ENCODE measurements around the gene KDM2A.
"Not testable (repeated sequence)": the region's sequence is repeated elsewhere in the genome, so short reads cannot be mapped to it uniquely, and the experiment has no call there.

The KDM2A gene

GRCh38 chr11:67234571-67234970, 115.5 kb downstream of the KDM2A start:
- H3K27me3 ChIP-seq (ENCODE audit: insufficient read depth, low read length); H2AFZ ChIP-seq (ENCODE audit: low read length, unreplicated experiment); H3K79me2 ChIP-seq (ENCODE audit: control insufficient read depth, insufficient read depth, low read length, unreplicated experiment); H3K4me3 ChIP-seq (ENCODE audit: low read depth, low read length); H3K36me3 ChIP-seq (ENCODE audit: insufficient read depth, low read length); H3K27ac ChIP-seq (ENCODE audit: low read depth, low read length): not testable (repeated sequence)
- H3K4me1 ChIP-seq (ENCODE audit: control insufficient read depth, insufficient read depth, low read length, unreplicated experiment), result peaks cover 15% of the 10 kb centered on the region

DNA sequence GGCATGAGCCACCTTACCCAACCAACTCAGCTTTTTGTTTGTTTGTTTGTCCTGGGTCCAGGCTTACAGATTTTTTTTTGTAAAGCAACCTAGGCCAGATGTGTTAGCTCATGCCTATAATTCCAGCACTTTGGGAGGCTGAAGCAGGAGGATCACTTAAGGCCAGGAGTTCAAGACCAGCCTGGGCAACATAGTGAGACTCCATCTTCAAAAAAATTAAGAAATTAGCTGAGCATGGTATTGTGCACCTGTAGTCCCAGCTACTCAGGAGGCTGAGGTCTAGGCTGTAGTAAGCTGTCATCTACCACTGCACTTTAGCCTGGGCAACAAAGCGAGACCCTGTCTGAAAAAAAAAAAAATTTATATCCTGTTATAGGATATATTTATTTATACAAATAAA, 118.5 kb downstream of the KDM2A start:
- Histone ChIP-seq H3K4me3 (ENCODE audit: low read depth, low read length) (no peak overlapping the region), H2AFZ (ENCODE audit: low read length, unreplicated experiment) (no peak overlapping the region), H3K27me3 (ENCODE audit: insufficient read depth, low read length) (no peaks in the 10 kb centered on the region), H3K79me2 (ENCODE audit: control insufficient read depth, insufficient read depth, low read length, unreplicated experiment) (peaks cover 28% of the 10 kb centered on the region), H3K27ac (ENCODE audit: low read depth, low read length) (no peak overlapping the region), H3K36me3 (ENCODE audit: insufficient read depth, low read length) (no peaks in the 10 kb centered on the region), H3K4me1 (ENCODE audit: control insufficient read depth, insufficient read depth, low read length, unreplicated experiment) (peaks cover 20% of the 10 kb centered on the region)

GRCh38 chr11:67238894-67239782, 120.1 kb downstream of the KDM2A start:
- H3K79me2 ChIP-seq (ENCODE audit: control insufficient read depth, insufficient read depth, low read length, unreplicated experiment), result peaks cover 44% of the 10 kb centered on the region
- peaks cover 10% of the 10 kb centered on the region; the same call in 1 of the 2 replicates for H3K36me3 ChIP-seq (ENCODE audit: insufficient read depth, low read length)
- peak overlapping the region; percentile 33 for H3K27ac ChIP-seq (ENCODE audit: low read depth, low read length)
- no peaks in the 10 kb centered on the region for H3K27me3 ChIP-seq (ENCODE audit: insufficient read depth, low read length)
- H3K4me1 ChIP-seq (ENCODE audit: control insufficient read depth, insufficient read depth, low read length, unreplicated experiment), result peaks cover 27% of the 10 kb centered on the region
- H2AFZ ChIP-seq (ENCODE audit: low read length, unreplicated experiment), result no peak overlapping the region
- H3K4me3 ChIP-seq (ENCODE audit: low read depth, low read length), result peak overlapping the region; percentile 62

DNA sequence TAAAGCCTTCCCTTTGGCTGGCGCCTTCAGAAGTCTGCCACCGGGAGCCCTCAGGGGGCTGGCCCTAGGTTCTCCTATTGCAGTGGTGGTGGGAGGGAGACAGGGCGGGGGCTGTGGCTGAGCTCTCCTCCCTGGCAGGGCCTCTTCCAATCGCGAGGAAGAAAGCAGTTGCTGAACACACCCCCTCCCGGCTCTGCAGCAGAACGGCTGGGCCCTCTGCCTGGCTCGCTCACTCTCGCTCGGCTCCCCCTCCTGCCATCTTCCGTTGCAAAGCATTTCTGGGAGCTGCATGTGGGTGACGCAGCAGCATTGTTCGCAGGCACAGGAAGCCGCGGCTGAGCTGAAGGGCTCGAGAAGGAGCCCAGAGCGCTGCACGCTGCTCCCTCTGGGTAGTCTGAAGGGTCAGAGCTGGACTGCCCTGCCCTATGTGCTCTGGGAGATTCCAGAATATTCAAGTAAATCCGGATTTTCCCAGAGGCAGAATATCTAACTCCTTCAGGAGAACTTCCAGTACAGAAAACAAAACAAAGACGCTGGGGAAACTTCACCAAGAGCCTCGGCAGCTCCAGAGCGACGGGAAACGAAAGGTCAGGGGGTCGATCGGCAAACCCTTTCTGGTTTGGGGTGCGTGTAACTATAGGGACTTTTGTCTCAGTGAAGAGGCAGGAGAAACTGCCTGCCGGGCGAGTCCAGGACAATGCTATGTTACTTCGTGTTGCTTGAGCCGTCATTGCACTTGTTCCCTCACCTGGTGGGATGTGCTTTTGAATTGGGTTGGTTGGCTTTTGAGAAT, 120.9 kb downstream of the KDM2A start:
- Histone ChIP-seq H3K79me2 (ENCODE audit: control insufficient read depth, insufficient read depth, low read length, unreplicated experiment) (peaks cover 48% of the 10 kb centered on the region), H2AFZ (ENCODE audit: low read length, unreplicated experiment) (no peak overlapping the region), H3K36me3 (ENCODE audit: insufficient read depth, low read length) (peaks cover 14% of the 10 kb centered on the region), H3K4me3 (ENCODE audit: low read depth, low read length) (peak overlapping the region; percentile 85), H3K27me3 (ENCODE audit: insufficient read depth, low read length) (no peaks in the 10 kb centered on the region), H3K4me1 (ENCODE audit: control insufficient read depth, insufficient read depth, low read length, unreplicated experiment) (peaks cover 27% of the 10 kb centered on the region), H3K27ac (ENCODE audit: low read depth, low read length) (peak overlapping the region; percentile 88)

- H3K27me3 ChIP-seq (ENCODE audit: insufficient read depth, low read length), result no peaks in the 10 kb centered on the region
- no peak overlapping the region for H2AFZ ChIP-seq (ENCODE audit: low read length, unreplicated experiment)
- peaks cover 22% of the 10 kb centered on the region for H3K36me3 ChIP-seq (ENCODE audit: insufficient read depth, low read length)
- peak overlapping the region; percentile 85 for H3K4me3 ChIP-seq (ENCODE audit: low read depth, low read length)
- H3K4me1 ChIP-seq (ENCODE audit: control insufficient read depth, insufficient read depth, low read length, unreplicated experiment), result peaks cover 27% of the 10 kb centered on the region
- H3K27ac ChIP-seq (ENCODE audit: low read depth, low read length), result peak overlapping the region; percentile 88
- H3K79me2 ChIP-seq (ENCODE audit: control insufficient read depth, insufficient read depth, low read length, unreplicated experiment), result peaks cover 48% of the 10 kb centered on the region
Observed at GRCh38 chr11:67240576-67241389, 121.7 kb downstream of the KDM2A start.

DNA sequence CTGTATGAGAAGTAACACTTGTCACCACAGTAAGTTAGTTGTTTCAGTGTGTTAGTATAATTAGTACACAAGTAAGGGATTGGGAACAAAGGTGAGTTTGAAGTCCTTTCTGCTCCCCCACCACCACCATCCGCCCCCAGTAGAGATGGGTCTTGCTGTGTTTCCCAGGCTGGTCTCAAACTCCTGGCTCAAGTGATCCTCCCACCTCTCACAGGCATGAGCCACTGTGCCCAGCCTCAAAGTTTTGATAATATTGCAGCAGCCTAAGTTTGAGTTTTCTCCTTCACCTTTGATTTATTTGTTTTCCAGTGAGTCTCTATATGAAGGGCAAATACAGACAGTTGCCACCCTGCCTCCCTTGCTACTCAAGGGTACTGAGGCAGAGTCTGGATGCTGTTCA, 123.5 kb downstream of the KDM2A start:
- Histone ChIP-seq H3K27me3 (ENCODE audit: insufficient read depth, low read length) (no peaks in the 10 kb centered on the region), H3K4me3 (ENCODE audit: low read depth, low read length) (peak overlapping the region; percentile 85), H3K4me1 (ENCODE audit: control insufficient read depth, insufficient read depth, low read length, unreplicated experiment) (peaks cover 27% of the 10 kb centered on the region), H3K79me2 (ENCODE audit: control insufficient read depth, insufficient read depth, low read length, unreplicated experiment) (peaks cover 53% of the 10 kb centered on the region), H3K27ac (ENCODE audit: low read depth, low read length) (peak overlapping the region; percentile 29), H2AFZ (ENCODE audit: low read length, unreplicated experiment) (no peak overlapping the region), H3K36me3 (ENCODE audit: insufficient read depth, low read length) (peaks cover 32% of the 10 kb centered on the region)

GRCh38 chr11:67243051-67243450, 124.0 kb downstream of the KDM2A start:
- peaks cover 32% of the 10 kb centered on the region for H3K4me1 ChIP-seq (ENCODE audit: control insufficient read depth, insufficient read depth, low read length, unreplicated experiment)
- H3K27me3 ChIP-seq (ENCODE audit: insufficient read depth, low read length), result no peaks in the 10 kb centered on the region
- peaks cover 37% of the 10 kb centered on the region for H3K36me3 ChIP-seq (ENCODE audit: insufficient read depth, low read length)
- H2AFZ ChIP-seq (ENCODE audit: low read length, unreplicated experiment), result no peak overlapping the region
- H3K27ac ChIP-seq (ENCODE audit: low read depth, low read length), result no peak overlapping the region
- H3K4me3 ChIP-seq (ENCODE audit: low read depth, low read length), result no peak overlapping the region; the same call in 1 of the 2 replicates
- H3K79me2 ChIP-seq (ENCODE audit: control insufficient read depth, insufficient read depth, low read length, unreplicated experiment), result peaks cover 53% of the 10 kb centered on the region

DNA sequence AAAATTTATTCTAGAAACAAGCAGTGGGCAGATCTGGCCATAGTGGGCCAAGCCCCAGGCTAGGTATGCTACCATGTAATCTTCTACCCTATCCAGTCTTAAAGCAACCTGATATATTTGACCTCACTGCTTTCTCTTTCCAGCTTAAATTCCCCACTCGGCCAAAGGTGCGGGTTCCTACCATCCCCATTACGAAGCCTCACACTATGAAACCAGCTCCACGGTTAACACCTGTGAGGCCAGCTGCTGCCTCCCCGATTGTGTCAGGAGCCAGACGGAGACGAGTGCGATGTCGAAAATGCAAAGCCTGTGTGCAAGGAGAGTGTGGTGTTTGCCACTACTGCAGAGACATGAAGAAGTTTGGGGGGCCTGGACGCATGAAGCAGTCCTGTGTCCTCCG, 126.0 kb downstream of the KDM2A start:
- H2AFZ ChIP-seq (ENCODE audit: low read length, unreplicated experiment), result no peak overlapping the region
- H3K27ac ChIP-seq (ENCODE audit: low read depth, low read length), result no peak overlapping the region
- H3K79me2 ChIP-seq (ENCODE audit: control insufficient read depth, insufficient read depth, low read length, unreplicated experiment), result peaks cover 49% of the 10 kb centered on the region
- no peak overlapping the region for H3K4me3 ChIP-seq (ENCODE audit: low read depth, low read length)
- no peaks in the 10 kb centered on the region for H3K27me3 ChIP-seq (ENCODE audit: insufficient read depth, low read length)
- H3K4me1 ChIP-seq (ENCODE audit: control insufficient read depth, insufficient read depth, low read length, unreplicated experiment), result peaks cover 26% of the 10 kb centered on the region
- peaks cover 51% of the 10 kb centered on the region for H3K36me3 ChIP-seq (ENCODE audit: insufficient read depth, low read length)

DNA sequence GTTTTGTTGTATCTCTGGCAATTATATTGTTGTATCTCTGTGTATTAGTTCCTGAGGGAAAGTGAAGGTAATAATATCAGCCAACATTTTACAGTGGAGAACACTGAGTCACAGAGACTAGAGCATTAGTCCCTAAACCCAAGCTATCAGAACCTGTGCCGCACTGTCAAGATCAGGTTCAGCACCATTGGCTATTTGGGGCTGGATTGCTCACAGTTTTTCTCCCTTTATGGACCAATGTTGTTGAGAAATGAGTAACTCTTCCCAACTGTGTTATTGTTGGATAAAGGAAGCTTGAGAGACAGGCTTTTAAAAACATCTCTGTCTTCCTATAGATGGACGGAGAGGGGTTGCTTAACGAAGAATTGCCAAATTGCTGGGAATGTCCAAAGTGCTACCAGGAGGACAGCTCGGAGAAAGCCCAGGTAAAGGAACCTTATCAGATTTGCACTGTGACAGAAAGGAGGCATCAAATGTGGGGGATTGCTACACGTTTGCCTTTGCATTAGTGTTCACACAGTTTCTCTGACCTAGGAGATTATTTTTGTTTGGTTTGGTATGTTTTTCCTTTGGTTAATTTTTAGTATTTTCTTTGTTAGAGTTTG, 129.0 kb downstream of the KDM2A start:
- Histone ChIP-seq H3K27me3 (ENCODE audit: insufficient read depth, low read length) (no peaks in the 10 kb centered on the region), H2AFZ (ENCODE audit: low read length, unreplicated experiment) (no peak overlapping the region), H3K27ac (ENCODE audit: low read depth, low read length) (peak overlapping the region; percentile 11; the same call in 1 of the 2 replicates), H3K79me2 (ENCODE audit: control insufficient read depth, insufficient read depth, low read length, unreplicated experiment) (peaks cover 20% of the 10 kb centered on the region), H3K4me3 (ENCODE audit: low read depth, low read length) (no peak overlapping the region), H3K4me1 (ENCODE audit: control insufficient read depth, insufficient read depth, low read length, unreplicated experiment) (peaks cover 16% of the 10 kb centered on the region), H3K36me3 (ENCODE audit: insufficient read depth, low read length) (peaks cover 66% of the 10 kb centered on the region)

- H2AFZ ChIP-seq (ENCODE audit: low read length, unreplicated experiment), result no peak overlapping the region
- peaks cover 14% of the 10 kb centered on the region for H3K79me2 ChIP-seq (ENCODE audit: control insufficient read depth, insufficient read depth, low read length, unreplicated experiment)
- no peak overlapping the region for H3K4me3 ChIP-seq (ENCODE audit: low read depth, low read length)
- H3K4me1 ChIP-seq (ENCODE audit: control insufficient read depth, insufficient read depth, low read length, unreplicated experiment), result peaks cover 14% of the 10 kb centered on the region
- peak overlapping the region; percentile 11; the same call in 1 of the 2 replicates for H3K27ac ChIP-seq (ENCODE audit: low read depth, low read length)
- H3K27me3 ChIP-seq (ENCODE audit: insufficient read depth, low read length), result no peaks in the 10 kb centered on the region
- peaks cover 69% of the 10 kb centered on the region for H3K36me3 ChIP-seq (ENCODE audit: insufficient read depth, low read length)
Observed at GRCh38 chr11:67248653-67249052, 129.6 kb downstream of the KDM2A start.

Measured in ACC112 (cell line).